GM18520 (cell line): ENCODE measurements around the gene EXOC8.

Source experiments
- ATAC-seq: cut with Tn5 transposase; IDR thresholded peaks from one replicate; pipeline ENCODE4 v1.9.1; 2021; ENCODE audit not compliant: unreplicated experiment

EXOC8 gene, protein sequence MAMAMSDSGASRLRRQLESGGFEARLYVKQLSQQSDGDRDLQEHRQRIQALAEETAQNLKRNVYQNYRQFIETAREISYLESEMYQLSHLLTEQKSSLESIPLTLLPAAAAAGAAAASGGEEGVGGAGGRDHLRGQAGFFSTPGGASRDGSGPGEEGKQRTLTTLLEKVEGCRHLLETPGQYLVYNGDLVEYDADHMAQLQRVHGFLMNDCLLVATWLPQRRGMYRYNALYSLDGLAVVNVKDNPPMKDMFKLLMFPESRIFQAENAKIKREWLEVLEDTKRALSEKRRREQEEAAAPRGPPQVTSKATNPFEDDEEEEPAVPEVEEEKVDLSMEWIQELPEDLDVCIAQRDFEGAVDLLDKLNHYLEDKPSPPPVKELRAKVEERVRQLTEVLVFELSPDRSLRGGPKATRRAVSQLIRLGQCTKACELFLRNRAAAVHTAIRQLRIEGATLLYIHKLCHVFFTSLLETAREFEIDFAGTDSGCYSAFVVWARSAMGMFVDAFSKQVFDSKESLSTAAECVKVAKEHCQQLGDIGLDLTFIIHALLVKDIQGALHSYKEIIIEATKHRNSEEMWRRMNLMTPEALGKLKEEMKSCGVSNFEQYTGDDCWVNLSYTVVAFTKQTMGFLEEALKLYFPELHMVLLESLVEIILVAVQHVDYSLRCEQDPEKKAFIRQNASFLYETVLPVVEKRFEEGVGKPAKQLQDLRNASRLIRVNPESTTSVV

DNA sequence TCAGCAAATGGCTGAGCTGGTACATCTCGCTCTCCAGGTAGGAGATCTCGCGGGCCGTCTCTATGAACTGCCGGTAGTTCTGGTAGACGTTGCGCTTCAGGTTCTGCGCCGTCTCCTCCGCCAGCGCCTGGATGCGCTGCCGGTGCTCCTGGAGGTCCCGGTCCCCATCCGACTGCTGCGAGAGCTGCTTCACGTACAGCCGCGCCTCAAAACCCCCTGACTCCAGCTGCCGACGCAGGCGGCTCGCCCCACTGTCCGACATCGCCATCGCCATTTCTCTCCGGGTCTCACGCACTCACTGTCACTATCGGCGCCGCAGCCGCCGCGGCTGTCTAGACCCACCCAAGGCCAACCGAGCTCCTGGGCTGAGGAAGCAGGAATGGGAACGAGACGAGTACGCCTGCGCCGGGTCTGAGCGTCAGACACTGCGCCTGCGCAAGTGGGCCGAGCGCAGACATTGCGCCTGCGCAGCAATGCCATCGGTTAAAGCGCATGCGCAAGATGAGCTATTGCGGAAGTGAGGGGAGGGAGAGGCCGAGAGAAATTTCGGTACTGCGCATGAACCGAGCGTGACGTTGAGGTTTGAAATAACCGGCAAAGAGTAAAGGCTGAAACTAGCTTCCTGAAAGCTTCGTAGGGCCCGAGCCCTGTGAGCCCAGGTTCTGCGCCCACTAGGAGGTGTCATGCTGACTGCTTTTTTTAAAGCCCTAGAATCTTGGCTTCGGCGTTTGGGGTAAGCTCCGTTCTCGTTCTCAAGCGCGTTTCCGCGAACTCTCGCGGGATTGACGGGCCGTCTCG, at the start of gene EXOC8:
Gene EXOC8, minus strand, starts transcription at position 381 of the 798 bp plus-strand sequence. Its CDS starts 107 bp downstream, at position 274.
- ATAC-seq: peak; percentile 76

DNA sequence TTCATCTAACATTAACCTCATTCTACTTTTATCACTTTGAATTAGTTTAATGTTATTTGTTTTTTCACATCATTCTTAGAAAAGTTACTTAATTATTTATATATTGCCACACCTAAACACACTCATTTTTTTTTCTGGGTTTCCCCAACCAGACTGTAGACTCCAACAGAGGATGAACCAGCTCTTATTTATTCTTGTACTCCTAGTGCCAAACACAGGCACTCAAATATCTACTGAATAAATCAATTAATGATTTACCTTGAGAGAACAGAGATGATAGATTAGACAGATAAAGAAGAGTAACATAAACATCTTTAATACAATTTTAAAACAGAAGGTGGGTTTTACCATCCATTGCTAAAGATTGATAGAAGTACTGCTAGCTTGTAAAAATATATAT, 48.8 kb upstream of the EXOC8 start:
- ATAC-seq: no peak

- ATAC-seq: no peak
Observed at GRCh38 chr1:231385416-231385748, 47.7 kb upstream of the EXOC8 start.

GRCh38 chr1:231384696-231385415, 47.2 kb upstream of the EXOC8 start:
- no peak for ATAC-seq

- ATAC-seq: no peak
Observed at GRCh38 chr1:231383159-231383860, 45.7 kb upstream of the EXOC8 start.

GRCh38 chr1:231382426-231382825, 44.8 kb upstream of the EXOC8 start:
- ATAC-seq: no peak

- no peak for ATAC-seq
Observed at GRCh38 chr1:231381729-231382128, 44.1 kb upstream of the EXOC8 start.

- ATAC-seq: no peak
Observed at GRCh38 chr1:231376875-231377549, 39.4 kb upstream of the EXOC8 start.

DNA sequence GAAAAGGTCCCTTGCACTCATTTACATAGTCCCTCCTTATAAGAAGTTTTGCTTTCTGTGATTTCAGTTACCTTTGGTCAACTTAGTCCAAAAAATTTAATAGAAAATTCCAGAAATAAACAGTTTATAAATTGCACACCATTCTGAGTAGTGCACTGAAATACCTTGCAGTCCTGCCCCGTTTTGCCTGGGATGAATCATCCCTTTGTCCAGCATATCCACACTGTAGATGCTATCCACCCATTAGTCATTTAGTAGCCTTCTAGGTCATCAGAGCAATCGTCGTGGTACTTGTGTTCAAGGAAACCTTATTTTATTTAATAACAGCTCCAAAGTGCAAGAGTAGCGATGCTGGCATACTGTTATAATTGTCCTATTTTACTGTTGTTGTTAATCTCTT, 38.4 kb upstream of the EXOC8 start:
- ATAC-seq: no peak

DNA sequence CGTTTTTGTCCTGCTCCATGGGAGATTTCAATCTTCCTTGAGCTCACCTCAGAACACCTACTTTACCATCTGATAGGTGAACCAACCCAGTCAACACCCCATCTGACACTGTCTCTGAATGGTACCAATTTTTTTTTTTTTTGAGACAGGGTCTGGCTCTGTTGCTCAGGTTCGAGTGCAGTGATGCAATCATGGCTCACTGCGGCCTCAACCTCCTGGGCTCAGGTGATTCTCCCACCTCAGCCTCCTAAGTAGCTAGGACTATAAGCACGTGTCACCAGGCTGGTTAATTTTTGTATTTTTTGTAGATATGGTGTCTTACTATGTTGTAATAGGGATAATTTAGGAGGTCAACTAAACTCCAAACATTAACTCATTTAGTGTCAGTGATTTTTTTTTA, 36.7 kb upstream of the EXOC8 start:
- ATAC-seq: no peak

- no peak for ATAC-seq
Observed at GRCh38 chr1:231372501-231372900, 34.8 kb upstream of the EXOC8 start.

- no peak for ATAC-seq
Observed at GRCh38 chr1:231369282-231369681, 31.6 kb upstream of the EXOC8 start.

- ATAC-seq: no peak
Observed at GRCh38 chr1:231364192-231364591, 26.5 kb upstream of the EXOC8 start.

DNA sequence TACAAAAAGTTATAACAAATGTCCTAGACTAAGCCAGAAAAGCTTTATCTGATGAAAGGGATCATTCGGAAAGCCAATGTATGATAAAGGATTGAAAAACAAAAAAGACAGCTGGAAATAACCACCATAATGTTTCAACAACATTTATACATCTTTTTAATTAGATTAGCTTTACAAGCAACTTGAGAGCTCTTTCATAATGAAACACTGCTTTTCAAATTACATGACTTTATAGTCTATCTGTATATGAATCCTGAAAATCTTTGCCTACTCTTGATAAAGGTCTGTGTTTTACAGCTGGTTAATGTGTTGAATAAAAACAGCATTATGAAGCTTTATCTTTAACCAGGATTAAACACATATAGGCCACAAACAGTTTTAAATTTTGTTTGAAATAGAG, 26.0 kb upstream of the EXOC8 start:
- ATAC-seq: no peak

DNA sequence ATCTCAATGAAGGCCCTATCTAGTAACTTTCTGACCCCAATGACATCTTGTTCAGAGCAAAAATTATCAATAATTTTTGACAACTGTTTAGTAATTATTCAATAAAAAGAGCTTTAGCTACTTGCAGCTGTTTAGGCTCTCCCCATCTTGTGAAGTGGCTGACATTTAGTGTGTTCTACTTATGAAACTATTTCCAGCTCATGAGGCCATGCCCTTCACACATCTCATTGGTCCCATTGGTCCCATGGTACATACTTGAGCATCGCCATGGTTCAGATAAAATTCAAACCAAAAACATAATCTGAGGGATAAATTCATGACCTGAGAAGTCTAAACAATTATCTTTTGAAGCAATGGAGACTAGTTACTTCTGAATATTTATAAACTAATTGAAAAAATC, 24.7 kb upstream of the EXOC8 start:
- ATAC-seq: no peak

DNA sequence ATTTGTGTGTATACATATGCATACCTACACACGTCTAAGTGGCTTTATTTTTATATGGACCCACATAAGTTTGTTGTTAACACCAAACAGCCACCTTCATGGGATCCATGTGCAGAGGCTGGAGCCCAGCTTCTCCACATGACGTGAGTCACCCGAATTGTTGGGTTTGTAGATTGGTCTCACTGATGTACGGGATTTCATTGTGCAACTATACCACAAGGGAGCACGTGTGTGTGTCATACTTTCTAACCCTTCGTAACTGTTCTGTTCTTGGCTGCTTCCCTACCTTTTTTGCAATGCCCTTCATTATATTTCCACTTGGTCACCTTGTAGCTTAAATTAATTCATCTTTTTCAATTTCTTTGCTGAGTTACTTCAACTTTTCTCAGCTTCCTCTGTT, 21.5 kb upstream of the EXOC8 start:
- ATAC-seq: no peak

DNA sequence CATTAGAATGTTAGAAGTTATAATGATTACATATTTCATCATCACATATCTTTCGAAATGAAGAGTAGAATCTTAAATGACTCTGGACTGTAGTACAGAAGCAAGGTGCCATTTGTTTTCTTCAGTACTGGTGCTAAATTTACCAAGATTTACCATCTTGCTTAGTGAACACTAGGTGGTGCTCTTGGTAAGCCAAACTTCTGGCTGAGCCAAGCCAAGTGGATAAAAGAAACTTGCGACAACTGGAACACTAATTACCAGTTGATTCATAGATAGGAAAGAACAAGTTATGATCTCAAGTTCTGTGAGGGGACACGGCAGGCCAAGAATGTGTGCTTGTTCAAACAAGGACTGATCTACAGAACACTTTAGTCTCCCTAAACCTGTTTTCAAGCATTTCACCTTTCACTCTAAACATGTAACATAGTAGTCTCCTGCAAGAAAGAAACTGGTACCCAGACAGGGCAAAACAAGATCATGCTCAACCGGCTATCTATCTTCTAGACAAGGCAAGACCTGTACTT, 20.2 kb upstream of the EXOC8 start:
- ATAC-seq: peak; percentile 68

DNA sequence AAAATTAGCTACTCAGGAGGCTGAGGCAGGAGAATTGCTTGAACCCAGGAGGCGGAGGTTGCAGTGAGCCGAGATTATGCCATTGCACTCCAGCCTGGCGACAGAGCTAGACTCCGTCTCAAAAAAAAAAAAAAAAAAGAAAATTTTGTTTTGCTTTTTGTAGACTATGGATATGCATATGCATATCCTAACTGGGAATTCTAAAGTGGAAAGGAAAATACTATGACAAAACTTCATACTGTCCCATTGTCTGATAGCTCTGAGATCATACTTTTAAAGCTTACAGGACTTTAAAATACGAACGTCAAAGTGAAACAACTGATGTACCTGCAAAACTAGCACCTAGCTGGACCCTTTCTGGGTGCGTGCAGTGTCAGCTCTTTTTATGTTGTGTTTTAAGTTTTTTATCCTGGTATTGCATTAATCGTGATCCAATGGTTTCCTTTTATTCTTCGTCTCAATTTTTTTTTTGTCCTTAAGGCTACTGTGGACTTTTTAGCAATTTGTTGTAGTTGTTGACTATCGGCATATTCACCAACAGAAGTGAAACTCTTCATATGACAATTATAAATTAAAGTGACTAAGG, 19.6 kb upstream of the EXOC8 start:
- ATAC-seq: peak; percentile 9

GRCh38 chr1:231355171-231355570, 17.5 kb upstream of the EXOC8 start:
- no peak for ATAC-seq
